Smooth muscle cell (in vitro differentiated cells): ENCODE data around the gene TRIM61. TPM values are rescaled to one million over a fixed set of nuclear protein-coding genes. Genes with fewer than 3 reads are reported as not detected.
"Not testable (repeated sequence)": the region's sequence is repeated elsewhere in the genome, so short reads cannot be mapped to it uniquely, and the experiment has no call there.

Experiments
- DNase-seq: peaks from one replicate; lab custom pipeline; 2025; ENCODE audit not compliant: unreplicated experiment; lab: John Stamatoyannopoulos, UW
- H2AFZ ChIP-seq: fragments of 200-600 bp; sonication (generic); 2 replicates; pipeline ENCODE4 v1.6.0; 2016; ENCODE audit warnings: antibody characterized with exemption, low read depth, mild to moderate bottlenecking
- H3F3A ChIP-seq: fragments of 200-600 bp; sonication (generic); 2 replicates; pipeline ENCODE4 v1.6.0; 2017; ENCODE audit warnings: antibody characterized with exemption, low read depth
- H3K27ac ChIP-seq: fragments of 200-600 bp; sonication (generic); 2 replicates; pipeline ENCODE4 v1.5.1; 2016; ENCODE audit warnings: low read depth, mild to moderate bottlenecking
- H3K27me3 ChIP-seq: fragments of 200-600 bp; sonication (generic); 2 replicates; pipeline ENCODE4 v1.6.1; 2016; ENCODE audit warnings: low read depth, mild to moderate bottlenecking
- H3K36me3 ChIP-seq: fragments of 200-600 bp; sonication (generic); 2 replicates; pipeline ENCODE4 v1.5.1; 2016; ENCODE audit warnings: low read depth
- H3K4me1 ChIP-seq: fragments of 200-600 bp; sonication (generic); 2 replicates; pipeline ENCODE4 v1.5.1; 2016; ENCODE audit warnings: low read depth
- H3K4me2 ChIP-seq: fragments of 200-600 bp; sonication (generic); 2 replicates; pipeline ENCODE4 v1.6.0; 2016; ENCODE audit warnings: mild to moderate bottlenecking
- H3K4me3 ChIP-seq: fragments of 200-600 bp; sonication (generic); 2 replicates; pipeline ENCODE4 v1.5.1; 2016; ENCODE audit warnings: mild to moderate bottlenecking
- H3K79me2 ChIP-seq: fragments of 200-600 bp; sonication (generic); 2 replicates; pipeline ENCODE4 v1.6.0; 2016; ENCODE audit warnings: low read depth, mild to moderate bottlenecking
- H3K9ac ChIP-seq: fragments of 200-600 bp; sonication (generic); 2 replicates; pipeline ENCODE4 v1.6.0; 2016; ENCODE audit warnings: low read depth
- H3K9me3 ChIP-seq: fragments of 200-600 bp; sonication (generic); replicated peaks from 2 replicates; pipeline ENCODE4 v1.5.1; 2016; ENCODE audit warnings: low read depth
- H4K20me1 ChIP-seq: fragments of 200-600 bp; sonication (generic); 2 replicates; pipeline ENCODE4 v1.6.0; 2016; ENCODE audit warnings: low read depth
- WGBS: methylation state at CpG from one replicate; pipeline ENCODE4 v1.1.7; 2016; ENCODE audit warnings: low lambda C conversion rate; 5-methylcytosine and 5-hydroxymethylcytosine counted together
- polyA plus RNA-seq: library from polyadenylated mRNA; unstranded; fragments of >200 nt; fragmentation: Nextera tagmentation; extraction: Ambion mirVana; gene quantifications from 2 replicates; pipeline ENCODE4 v1.2.1, GENCODE V29; 2016
- total RNA-seq: library from RNA; depleted of rRNA; stranded (reverse); fragments of >200 nt; gene quantifications from 2 replicates; pipeline ENCODE4 v1.2.3, GENCODE V29; 2014
- TF ChIP-seq, protein P1 (sequence below): fragments of 200-600 bp; sonication (generic); IDR thresholded peaks from 2 replicates; pipeline ENCODE4 v1.5.1; 2017; ENCODE audit warnings: borderline replicate concordance, mild to moderate bottlenecking, antibody characterized with exemption; ENCODE audit not compliant: insufficient read depth, poor library complexity, severe bottlenecking

TRIM61 gene
- total and polyA plus RNA-seq, 2 experiments from 2014 or later, result not detected

DNA sequence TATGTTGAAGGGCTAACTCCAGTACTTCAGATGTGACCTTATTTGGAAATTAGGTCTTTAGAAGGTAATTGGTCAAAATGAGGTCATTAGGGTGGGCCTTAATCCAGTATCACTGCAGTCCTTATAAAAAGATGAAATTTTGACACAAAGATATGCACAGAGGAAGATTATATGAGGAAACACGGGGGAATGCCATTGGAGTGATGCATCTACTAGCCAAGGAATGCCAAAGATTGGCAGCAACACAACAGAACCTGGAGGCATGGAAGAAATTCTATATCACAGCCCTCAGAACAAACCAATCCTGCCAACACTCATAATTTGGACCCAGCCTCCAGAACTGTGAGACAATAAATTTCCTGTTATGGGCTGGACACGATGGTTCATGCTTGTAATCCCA is 17.6 kb downstream of the TRIM61 start:
- Histone ChIP-seq H3K36me3 (no peaks in the 10 kb centered on the region), H3K27me3 (no peaks in the 10 kb centered on the region), H3K79me2 (no peaks in the 10 kb centered on the region), H2AFZ (no peak overlapping the region), H4K20me1 (no peaks in the 10 kb centered on the region), H3K27ac (no peak overlapping the region), H3K4me1 (peaks cover 11% of the 10 kb centered on the region), H3K9ac (no peak overlapping the region), H3F3A (no peaks in the 10 kb centered on the region), H3K4me3 (no peak overlapping the region), H3K9me3 (no peaks in the 10 kb centered on the region), H3K4me2 (no peak overlapping the region)
- 91% methylated on average over 2 of the region's 2 CpGs for WGBS
- TF ChIP-seq, protein P1, sequence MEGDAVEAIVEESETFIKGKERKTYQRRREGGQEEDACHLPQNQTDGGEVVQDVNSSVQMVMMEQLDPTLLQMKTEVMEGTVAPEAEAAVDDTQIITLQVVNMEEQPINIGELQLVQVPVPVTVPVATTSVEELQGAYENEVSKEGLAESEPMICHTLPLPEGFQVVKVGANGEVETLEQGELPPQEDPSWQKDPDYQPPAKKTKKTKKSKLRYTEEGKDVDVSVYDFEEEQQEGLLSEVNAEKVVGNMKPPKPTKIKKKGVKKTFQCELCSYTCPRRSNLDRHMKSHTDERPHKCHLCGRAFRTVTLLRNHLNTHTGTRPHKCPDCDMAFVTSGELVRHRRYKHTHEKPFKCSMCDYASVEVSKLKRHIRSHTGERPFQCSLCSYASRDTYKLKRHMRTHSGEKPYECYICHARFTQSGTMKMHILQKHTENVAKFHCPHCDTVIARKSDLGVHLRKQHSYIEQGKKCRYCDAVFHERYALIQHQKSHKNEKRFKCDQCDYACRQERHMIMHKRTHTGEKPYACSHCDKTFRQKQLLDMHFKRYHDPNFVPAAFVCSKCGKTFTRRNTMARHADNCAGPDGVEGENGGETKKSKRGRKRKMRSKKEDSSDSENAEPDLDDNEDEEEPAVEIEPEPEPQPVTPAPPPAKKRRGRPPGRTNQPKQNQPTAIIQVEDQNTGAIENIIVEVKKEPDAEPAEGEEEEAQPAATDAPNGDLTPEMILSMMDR, result no peak
- DNase-seq, result no peak

DNA sequence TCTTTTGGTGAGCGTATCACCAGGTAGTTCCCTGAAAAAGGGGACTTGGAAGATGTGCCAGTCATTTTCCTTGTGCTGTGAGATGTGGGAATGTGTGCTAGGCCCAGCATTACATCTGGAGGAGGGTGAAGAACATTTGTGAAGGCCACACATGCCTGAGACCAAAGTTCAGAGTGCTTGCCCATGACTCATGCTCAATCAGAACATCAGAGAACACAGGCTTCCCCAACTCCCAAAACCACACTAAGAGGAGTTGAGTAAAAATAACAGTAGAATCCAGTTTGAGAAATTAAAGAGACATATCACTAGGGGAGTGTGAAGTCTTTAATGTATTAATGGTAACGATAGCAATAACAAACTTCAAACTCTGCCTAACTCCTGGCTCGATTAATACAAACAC is 18.0 kb downstream of the TRIM61 start:
- not testable (repeated sequence) for H3K9me3 ChIP-seq, H3K36me3 ChIP-seq, H3K79me2 ChIP-seq, H3K4me3 ChIP-seq, H3K9ac ChIP-seq, H3K4me2 ChIP-seq, H3K27me3 ChIP-seq, DNase-seq, H2AFZ ChIP-seq, H3K27ac ChIP-seq, H3F3A ChIP-seq, H4K20me1 ChIP-seq
- 70% methylated on average over 2 of the region's 3 CpGs for WGBS
- H3K4me1 ChIP-seq, result peaks cover 11% of the 10 kb centered on the region

DNA sequence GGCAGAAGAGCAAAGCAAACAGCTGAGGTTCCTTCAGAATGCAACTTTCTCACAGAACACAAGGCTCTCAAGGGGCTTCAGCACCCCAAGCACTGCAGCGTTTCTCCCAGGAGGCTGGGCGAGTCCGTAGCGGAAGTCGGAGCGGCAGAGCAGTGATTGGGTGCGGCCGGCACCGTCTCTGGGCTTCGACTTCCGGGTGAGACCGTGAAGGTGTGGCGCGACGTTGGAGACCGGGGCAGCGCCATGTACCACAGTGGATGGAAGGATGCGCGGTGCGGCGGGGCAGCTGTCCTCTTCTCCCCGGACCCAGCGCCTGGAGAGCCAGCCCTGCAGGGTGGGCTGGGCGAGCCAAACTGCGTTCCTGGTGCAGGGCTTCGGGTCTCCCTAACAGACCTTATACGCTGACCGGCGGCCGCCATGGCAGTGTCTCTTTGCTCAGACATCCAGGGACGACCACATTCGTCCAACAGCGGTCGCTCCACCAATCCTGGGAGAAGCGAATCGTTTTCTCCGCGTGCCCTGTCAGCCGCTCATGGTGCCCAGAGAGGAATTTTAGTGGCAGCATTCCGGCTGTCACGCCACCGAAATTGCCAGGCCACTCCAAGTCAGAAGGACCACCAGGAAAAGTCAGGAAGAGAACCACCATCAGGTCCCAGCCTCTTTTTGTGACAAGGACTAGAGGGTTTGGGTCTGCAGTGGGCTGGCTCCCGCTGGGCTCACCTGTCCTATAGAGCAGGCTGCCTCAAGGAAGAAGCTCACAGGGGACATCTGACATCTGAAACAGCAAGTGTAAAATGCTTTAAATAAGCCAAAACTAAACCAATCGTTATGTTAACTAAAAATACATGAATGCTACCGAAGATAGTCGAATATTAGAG is 20.5 kb downstream of the TRIM61 start:
- Histone ChIP-seq H3K4me1 (peaks cover 11% of the 10 kb centered on the region), H3K9ac (peak overlapping the region; percentile 18)
- DNase-seq, result peak; percentile 23

DNA sequence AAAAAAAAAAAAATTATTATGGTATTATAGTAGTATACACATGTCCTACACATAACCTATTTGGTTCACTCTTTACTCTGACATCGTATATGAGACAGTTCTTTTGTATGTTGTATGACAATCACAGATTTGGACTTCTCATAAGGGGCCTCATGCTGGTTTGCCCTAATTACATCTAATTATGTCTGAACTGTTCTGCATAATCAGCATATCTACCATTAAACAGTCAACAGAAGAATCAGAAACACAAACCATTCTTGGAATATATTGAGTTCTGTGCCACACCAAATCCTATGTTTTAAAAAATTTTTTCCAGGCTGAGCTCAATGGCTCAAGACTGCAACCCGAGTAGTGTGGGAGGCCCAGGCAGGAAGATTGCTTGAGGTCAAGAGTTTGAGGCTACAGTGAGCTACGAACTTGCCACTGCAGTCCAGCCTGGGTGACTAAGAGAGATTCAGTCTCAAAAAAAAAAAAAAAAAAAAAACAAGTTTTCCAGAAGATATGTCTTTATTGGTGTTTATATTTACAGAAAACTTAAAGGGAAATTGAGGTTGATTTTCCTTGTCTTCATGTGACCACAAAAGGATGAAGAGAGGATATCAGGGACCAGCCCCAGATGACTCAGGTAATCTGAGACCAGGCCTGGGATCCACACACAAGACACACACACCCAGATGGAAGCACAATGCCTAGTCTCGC is 22.2 kb downstream of the TRIM61 start:
- TF ChIP-seq, protein P1, result no peak
- H3K4me3 ChIP-seq, result no peak overlapping the region
- H3K9me3 ChIP-seq, result no peaks in the 10 kb centered on the region
- H3K79me2 ChIP-seq, result no peaks in the 10 kb centered on the region
- H3F3A ChIP-seq, result no peaks in the 10 kb centered on the region
- WGBS, result 90% methylated on average over 4 of the region's 4 CpGs
- H3K27me3 ChIP-seq, result no peaks in the 10 kb centered on the region
- peaks cover 11% of the 10 kb centered on the region for H3K4me1 ChIP-seq
- H4K20me1 ChIP-seq, result no peaks in the 10 kb centered on the region
- H2AFZ ChIP-seq, result peak overlapping the region; percentile 46
- no peak overlapping the region for H3K27ac ChIP-seq
- no peak overlapping the region for H3K4me2 ChIP-seq
- H3K36me3 ChIP-seq, result no peaks in the 10 kb centered on the region
- no peak overlapping the region for H3K9ac ChIP-seq
- DNase-seq, result no peak

More for the DNA sequence above, 20.5 kb downstream of the TRIM61 start:
- Histone ChIP-seq H3K27me3 (no peaks in the 10 kb centered on the region), H4K20me1 (no peaks in the 10 kb centered on the region), H2AFZ (peak overlapping the region; percentile 100), H3F3A (no peaks in the 10 kb centered on the region), H3K9me3 (no peaks in the 10 kb centered on the region), H3K4me2 (peak overlapping the region; percentile 94), H3K79me2 (no peaks in the 10 kb centered on the region), H3K4me3 (peak overlapping the region; percentile 72), H3K36me3 (no peaks in the 10 kb centered on the region), H3K27ac (no peak overlapping the region)
- 9% methylated on average over 44 of the region's 46 CpGs for WGBS
- TF ChIP-seq, protein P1, result no peak
